Large intestine (tissue), 1 donor: ENCODE results near the gene TMEM41B. TPM values are rescaled to one million over a fixed set of nuclear protein-coding genes. Genes with fewer than 3 reads are reported as not detected.

Experiments
- polyA plus RNA-seq: library from polyadenylated mRNA; unstranded; fragments of 120-200 nt; gene quantifications from one replicate; pipeline ENCODE4 v1.2.1, GENCODE V29; 2013

TMEM41B gene
- polyA plus RNA-seq, 1 donor, result 33.0 TPM

Other genes starting within 250 kb of the TMEM41B start
- 10.7 TPM for gene SCUBE2, start 223.0 kb downstream of the TMEM41B start, polyA plus RNA-seq
- gene DENND5A, start 49.2 kb downstream of the TMEM41B start, polyA plus RNA-seq, result 28.5 TPM
- gene IPO7, start 70.1 kb upstream of the TMEM41B start, polyA plus RNA-seq, result 96.8 TPM
- gene ZNF143, start 146.4 kb upstream of the TMEM41B start, polyA plus RNA-seq, result 21.2 TPM